HG03159 (cell line): ENCODE results near the gene PACSIN1.

Experiments used
- ATAC-seq: cut with Tn5 transposase; IDR thresholded peaks from one replicate; pipeline ENCODE4 v1.9.1; 2021; ENCODE audit warnings: mild to moderate bottlenecking, moderate library complexity; ENCODE audit not compliant: unreplicated experiment

PACSIN1 gene

DNA sequence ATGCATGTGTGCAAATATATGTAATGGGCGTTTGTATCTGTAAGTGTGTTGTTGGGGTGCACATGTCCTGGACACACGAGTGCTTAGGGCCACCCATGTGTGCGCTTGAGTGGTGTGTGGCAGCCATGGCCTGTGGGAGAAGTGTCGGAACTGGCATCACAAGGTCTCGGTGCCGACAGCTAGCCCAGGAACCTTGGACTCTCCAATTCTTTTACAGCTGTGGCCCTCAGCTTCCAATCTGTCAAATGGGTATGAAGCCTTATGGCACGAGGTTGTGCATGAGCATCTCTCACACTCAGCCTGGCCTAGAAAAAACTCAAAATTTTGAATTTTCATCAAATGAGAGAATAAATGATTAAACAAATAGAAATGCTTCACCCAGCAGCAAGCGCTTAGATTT lies 48.2 kb downstream of the PACSIN1 start:
- ATAC-seq, result no peak

- no peak for ATAC-seq
These were observed 49.0 kb downstream of the PACSIN1 start for GRCh38 chr6:34514593-34515472.

GRCh38 chr6:34515473-34516387 lies 49.9 kb downstream of the PACSIN1 start:
- no peak for ATAC-seq

DNA sequence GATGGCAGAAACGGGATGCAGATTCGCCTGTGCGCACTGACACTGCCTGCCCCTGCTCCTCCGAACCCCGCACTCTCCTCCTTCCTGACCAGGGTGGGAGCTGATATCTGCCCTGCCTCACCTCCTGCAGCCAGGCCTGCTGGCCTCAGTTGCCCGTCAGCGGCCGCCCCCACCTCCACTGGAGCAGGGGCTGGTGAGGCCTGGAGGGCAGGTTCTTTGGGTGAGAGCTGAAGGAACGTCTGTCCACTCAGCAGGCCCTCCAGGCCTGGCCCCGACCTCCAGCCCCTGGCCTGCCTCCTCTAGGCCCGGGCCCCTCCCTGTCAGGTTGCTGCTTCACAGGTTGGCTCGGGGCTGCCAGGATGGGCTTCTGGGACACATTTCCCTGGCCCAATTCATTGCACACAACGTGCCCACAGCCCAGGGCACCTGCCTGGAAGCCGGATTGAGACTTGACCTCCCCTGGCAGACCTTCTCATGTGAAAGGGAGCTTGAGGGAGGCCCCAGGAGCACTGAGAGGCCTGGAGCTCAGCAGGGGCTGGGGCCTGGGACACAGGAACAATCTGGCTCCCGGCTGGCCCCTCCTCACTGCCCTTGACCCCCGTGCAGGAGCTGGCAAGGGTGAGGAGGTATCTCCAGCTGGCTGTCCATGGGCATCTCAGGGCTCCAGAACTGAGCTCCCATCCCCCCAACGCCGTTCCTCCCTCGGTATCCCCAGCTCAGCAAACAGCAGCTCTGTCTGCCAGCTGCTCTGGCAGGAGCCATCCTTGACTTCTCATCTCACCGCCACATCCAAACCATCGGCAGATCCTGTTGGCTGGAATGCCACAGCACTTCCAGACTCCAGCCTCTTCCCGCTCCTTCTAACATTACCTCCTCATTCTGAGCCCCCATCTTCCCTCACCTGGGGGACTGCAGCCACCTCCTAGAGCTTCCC lies 50.8 kb downstream of the PACSIN1 start:
- ATAC-seq, result no peak

- ATAC-seq, result no peak
These were observed 51.6 kb downstream of the PACSIN1 start for GRCh38 chr6:34517461-34517881.

- no peak for ATAC-seq
These were observed 52.1 kb downstream of the PACSIN1 start for GRCh38 chr6:34517966-34518365.

DNA sequence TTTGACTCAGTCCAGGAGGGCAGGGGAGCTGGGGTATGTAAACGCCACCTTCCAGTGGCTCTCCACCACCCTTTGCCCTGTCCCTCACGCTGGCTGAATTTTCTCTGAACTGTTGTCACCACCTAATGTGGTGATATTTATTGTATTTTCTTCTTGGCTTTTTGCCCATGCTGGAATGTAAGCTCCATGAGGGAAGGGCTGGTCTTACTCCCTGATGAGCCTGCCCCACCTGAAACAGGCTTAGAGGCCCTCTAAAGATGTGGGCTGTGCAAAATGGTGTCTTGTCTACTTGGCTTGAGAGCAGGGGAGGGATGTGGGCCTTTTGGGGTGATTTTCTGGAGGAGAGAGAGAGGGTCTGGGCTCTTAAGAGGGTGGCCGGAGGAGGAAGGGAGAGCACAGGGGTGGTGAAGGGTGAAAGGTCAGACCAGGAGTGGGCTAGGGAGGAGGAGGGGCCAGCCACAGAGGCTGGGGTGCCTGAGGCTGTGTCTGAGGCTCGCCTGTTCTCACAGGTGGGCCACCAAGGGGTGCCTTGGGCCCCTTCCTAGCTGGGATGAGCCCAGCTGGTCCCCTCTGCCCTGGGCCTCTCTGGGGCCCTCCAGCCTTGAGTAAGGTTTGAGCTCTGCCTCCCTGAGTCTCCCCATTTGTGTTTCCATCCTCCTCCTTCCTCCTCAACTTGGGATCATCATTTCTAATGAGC lies 52.9 kb downstream of the PACSIN1 start:
- ATAC-seq, result no peak

DNA sequence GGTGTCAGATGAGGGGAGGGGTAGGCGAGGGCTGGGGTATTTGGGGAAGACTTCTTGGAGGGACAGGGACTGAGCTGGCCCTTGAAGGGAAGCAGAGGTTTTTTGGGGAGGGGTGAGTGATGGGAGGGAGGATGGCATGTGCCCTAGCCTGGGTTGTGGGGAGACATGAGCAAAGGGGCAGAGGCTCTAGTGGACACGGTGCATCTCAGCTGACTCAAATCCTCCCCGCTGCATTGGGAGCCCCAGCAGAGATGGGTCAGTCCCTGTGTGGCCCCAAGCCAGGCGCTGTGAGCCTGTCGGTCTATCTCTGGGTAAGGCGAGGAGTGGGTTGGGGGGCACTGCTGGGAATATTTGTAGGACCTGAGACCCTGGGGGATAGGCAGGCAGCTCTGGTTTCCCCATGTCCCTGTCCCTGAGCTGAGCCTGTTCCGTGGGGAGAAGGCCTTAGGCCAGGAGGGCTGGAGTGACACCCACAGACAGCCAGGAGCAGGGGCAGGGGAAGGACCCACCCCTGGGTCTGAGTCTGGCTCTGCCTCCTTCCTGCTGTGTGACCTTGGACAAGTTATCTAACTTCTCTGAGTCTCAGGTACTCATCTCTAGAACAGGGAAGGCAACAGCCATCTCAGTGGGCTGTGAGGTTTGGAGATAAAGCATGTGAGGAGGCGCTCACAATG lies 54.2 kb downstream of the PACSIN1 start:
- ATAC-seq, result no peak

- ATAC-seq, result no peak
These were observed 55.0 kb downstream of the PACSIN1 start for GRCh38 chr6:34520645-34521462.

DNA sequence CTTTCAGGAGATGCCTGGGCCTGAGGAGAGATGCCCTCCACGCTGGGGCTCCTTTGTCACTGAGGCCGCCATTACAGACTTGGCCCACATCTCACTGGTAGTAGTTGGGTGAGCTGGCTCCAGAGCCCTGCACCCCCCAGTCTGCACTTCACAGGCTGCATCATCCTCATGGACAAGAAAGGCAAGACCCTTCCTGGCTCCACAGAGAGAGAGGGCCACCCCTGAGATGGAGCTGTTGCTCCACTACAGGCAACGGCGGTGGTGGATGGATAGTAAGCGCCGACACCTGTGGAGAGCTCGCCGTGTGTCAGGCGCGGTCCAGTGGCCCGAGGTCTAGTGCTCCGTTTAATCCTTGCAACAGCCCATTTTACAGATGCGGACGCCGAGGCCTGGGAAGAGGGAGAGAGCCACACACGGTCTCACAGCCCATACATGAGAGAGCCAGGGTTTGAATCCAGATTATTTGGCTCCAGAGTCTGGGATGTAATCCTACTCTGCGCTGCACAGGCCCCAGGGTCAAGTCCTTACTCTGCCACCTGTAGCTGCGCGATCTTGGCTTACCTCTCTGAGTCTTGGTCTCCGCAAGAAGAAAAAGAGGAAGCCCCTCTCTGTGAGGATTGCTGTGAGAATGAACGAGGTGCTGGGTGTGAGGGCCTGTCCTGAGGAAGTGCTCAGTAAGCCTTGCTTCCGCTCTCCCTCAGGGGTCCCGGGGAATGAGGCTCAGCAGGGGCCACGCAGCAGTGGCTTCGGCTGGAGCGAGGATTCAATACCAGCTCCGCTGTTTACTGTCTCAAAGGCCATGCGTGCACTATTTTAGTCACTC lies 55.8 kb downstream of the PACSIN1 start:
- no peak for ATAC-seq

GRCh38 chr6:34522761-34523160 lies 56.9 kb downstream of the PACSIN1 start:
- ATAC-seq, result no peak

DNA sequence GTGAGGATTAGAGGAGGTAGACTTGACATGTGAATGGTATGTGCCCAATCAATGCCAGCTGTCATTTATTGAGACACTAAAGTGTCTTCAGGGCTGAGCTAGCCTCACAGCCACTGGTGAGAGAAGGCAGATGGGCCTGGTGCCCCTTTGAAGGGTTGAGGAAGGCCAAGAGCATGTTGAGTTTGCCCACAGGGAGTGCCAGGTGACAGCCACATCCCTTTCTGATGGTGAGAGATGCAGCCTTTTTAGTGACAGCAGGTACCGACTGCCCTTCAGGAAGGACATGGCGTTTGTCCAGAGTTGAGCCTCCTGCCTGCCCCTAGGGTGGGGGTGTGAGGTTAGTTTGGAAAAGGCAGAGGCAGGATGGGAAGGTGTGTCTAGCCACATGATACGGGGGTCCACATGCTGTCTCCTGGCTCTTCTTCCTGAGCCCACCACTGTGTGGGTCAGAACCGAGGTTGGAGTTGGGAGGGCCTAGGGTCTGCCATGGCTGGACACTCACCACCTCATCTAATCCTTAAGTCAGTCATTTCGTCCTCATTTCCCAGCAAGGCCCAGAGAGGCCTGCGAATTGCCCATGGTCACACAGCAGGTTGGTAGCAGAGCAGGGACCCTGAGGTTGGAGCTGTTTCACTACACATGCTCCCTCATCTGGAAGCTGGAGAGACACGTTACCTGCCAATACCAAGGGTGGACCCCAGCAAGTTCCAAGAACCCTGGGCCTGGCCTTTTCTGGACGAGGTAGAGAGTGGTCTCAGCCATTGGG lies 57.7 kb downstream of the PACSIN1 start:
- no peak for ATAC-seq

- ATAC-seq, result no peak
These were observed 58.6 kb downstream of the PACSIN1 start for GRCh38 chr6:34524499-34524898.

- ATAC-seq, result no peak
These were observed 59.1 kb downstream of the PACSIN1 start for GRCh38 chr6:34524971-34525370.

- ATAC-seq, result no peak
These were observed 59.7 kb downstream of the PACSIN1 start for GRCh38 chr6:34525431-34526175.

DNA sequence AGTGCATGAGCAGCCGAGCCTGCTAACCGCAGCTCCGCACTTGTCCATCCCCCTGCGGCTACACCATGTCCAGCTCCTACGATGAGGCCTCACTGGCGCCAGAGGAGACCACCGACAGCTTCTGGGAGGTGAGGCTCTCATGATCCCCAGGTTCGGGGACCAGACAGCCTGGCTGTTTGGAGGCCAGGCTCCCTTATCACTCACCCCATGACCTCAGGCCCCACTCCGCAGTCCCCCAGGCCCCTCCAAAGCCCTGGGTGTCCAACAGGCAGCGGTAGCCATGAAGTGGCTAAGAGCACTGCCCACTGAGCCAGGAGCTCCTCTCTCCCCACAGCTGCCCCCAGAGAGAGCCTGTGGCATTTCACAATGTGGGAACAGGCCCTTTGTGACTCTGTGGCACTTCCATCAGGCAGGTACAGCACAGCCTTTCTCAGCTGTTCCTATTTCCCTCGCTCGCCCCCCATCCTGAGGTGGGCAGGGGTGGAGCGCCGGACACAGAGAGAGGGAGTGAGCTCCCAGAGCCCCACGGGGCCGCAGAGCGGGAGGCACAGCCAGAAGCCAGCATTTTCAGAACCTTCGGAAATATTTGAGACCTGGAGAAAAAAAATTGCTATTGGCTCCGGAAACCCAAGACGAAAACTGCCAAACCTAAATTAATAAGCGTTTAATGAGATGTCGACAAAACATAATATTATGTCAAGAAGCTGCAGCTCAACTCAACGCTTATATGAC lies 60.5 kb downstream of the PACSIN1 start:
- ATAC-seq, result no peak
